ENCODE data around the gene KLHL2. TPM values are rescaled to one million over a fixed set of nuclear protein-coding genes. Genes with fewer than 3 reads are reported as not detected.
"Not testable (repeated sequence)": the region's sequence is repeated elsewhere in the genome, so short reads cannot be mapped to it uniquely, and the experiment has no call there.

The KLHL2 gene
- total RNA-seq, 4 donors from 2014 or later: 23.5 to 35.3 (median 27.2) TPM

DNA sequence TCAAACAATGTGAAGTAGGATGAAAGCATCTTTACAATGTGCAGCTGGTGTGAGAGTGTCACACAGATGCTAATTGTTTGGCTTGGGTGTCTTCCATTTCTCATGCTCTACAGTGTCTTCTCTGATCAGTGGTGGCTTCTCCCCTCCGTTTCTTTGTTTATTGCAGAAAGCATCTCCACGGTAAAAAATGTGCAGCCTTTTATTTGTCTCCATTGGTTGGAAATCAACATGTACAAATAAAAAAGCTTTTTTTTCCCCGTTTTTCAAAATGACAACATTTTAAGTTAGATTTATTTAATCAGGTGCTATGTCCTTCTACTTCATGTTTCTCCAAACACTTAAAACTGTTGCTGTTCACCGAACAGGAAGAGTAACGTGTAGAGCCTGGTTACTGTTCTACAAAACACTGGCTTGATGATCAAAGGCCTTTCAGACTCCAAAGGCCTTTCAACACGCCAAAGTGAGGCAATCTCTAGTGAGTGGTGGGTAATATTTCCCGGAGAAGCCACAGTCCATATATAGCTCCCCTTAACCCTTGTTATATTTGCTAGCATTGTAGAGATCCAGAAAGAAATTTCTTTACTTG, 48.8 kb downstream of the KLHL2 start:
- H3K27me3 ChIP-seq; H3K4me3 ChIP-seq; H3K36me3 ChIP-seq; H3K9me3 ChIP-seq; H3K27ac ChIP-seq (replicated peaks in 1 of 4); intact Hi-C loops (cut with DNase I); DNase-seq (ENCODE audit: extremely low spot score): not testable (repeated sequence)
- 43% methylated on average over 7 of the region's 7 CpGs for WGBS
- peaks cover 12 to 17% (median 14%) of the 10 kb centered on the region in 4 donors for H3K4me1 ChIP-seq

DNA sequence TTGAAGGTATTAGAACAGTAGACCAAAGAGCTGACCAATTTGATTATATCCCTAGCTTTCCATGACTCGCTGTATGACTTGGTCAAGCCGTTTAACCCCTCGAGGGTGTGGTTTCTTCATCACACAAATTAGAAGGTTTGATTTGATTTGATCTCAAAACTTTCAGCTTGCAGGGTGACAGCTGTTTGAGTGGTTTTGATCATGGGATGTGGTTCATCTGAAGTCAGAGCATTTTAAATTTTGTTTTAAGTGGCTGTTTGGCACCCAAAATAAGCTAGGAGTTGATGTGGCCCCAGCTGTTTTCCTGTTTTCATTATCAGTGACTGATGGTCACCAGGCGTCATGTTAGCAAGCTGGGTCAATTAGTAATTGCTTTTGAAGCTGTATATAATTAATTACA, 52.4 kb downstream of the KLHL2 start:
- H3K4me3 ChIP-seq; H3K27ac ChIP-seq (replicated peaks in 1 of 4); H3K9me3 ChIP-seq; intact Hi-C loops (cut with DNase I); DNase-seq (ENCODE audit: extremely low spot score); H3K36me3 ChIP-seq; H3K27me3 ChIP-seq: not testable (repeated sequence)
- WGBS: 76% methylated on average over 4 of the region's 4 CpGs
- peaks cover 12 to 17% (median 14%) of the 10 kb centered on the region in 4 donors for H3K4me1 ChIP-seq

DNA sequence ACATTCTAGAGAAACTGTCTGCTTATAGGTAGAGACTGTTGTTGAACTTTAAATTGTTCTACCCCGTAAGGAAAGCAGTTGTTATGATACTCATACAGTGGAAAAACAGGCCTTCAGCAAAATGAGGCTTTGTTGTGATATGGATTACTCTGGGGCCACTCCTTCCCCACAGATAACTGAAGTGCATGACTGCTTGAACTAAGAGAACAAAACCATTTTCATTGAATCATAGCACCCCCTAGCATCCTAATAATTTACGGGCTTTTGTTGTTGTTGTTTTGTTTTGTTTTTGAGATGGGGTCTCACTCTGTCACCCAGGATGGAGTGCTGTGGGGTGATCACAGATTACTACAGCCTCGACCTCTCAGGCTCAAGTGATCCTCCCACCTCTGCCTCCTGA, 54.9 kb downstream of the KLHL2 start:
- intact Hi-C loops (cut with DNase I); H3K9me3 ChIP-seq; DNase-seq (ENCODE audit: extremely low spot score); H3K36me3 ChIP-seq; H3K4me1 ChIP-seq; H3K27me3 ChIP-seq; H3K27ac ChIP-seq (replicated peaks in 1 of 4); H3K4me3 ChIP-seq: not testable (repeated sequence)
- 92% methylated on average over 3 of the region's 3 CpGs for WGBS

DNA sequence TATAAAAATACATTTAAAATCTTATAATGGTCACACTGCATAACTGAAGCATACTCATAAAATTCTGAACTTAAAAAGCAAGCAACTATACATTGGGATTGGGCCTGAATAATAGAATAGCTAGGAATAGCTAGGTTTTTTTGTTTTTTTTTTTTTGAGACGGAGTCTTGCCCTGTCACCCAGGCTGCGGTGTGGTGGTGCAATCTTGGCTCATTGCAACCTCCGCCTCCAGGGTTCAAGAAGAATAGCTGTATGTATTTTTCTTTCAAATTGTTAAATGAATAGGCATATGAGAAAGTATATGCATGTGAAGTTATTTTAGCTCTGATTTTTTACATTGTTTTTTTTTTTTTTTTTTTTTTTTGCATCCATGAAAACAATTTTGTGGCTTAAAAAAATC, 56.1 kb downstream of the KLHL2 start:
- H3K27me3 ChIP-seq; H3K9me3 ChIP-seq; intact Hi-C loops (cut with DNase I): not testable (repeated sequence)

DNA sequence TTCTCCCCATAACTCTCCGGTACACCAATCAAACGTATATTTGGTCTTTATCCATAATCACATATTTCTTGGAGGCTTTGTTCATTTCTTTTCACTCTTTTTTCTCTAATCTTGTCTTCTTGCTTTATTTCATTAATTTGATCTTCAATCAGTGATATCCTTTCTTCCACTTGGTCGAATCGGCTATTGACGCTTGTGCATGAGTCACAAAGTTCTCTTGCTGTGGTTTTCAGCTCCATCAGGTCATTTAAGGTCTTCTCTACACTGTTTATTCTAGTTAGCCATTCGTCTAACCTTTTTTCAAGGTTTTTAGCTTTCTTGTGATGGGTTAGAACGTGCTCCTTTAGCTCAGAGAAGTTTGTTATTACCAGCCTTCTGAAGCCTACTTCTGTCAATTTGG, 62.6 kb downstream of the KLHL2 start:
- H3K4me3 ChIP-seq; H3K36me3 ChIP-seq; H3K27me3 ChIP-seq; intact Hi-C loops (cut with DNase I); DNase-seq (ENCODE audit: extremely low spot score); H3K4me1 ChIP-seq; H3K9me3 ChIP-seq; H3K27ac ChIP-seq (replicated peaks in 1 of 4): not testable (repeated sequence)
- WGBS: 86% methylated on average over 7 of the region's 7 CpGs

More for the DNA sequence above, 56.1 kb downstream of the KLHL2 start:
- not testable (repeated sequence) for H3K4me3 ChIP-seq; DNase-seq (ENCODE audit: extremely low spot score); H3K36me3 ChIP-seq; H3K4me1 ChIP-seq; H3K27ac ChIP-seq (replicated peaks in 1 of 4)
- 94% methylated on average over 3 of the region's 3 CpGs for WGBS

DNA sequence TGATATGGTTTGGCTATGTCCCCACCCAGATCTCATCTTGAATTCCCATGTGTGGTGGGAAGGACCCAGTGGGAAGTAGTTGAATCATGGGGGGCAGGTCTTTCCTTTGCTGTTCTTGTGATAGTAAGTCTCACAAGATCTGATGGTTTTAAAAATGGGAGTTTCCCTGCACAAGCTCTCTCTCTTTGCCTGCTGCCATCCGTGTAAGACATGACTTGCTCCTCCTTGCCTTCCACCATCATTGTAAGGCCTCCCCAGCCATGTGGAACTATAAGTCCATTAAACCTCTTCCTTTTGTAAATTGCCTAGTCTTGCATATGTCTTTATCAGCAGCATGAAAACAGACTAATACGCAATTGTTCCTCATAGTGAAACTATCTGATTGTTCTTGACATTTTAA, 66.1 kb downstream of the KLHL2 start:
- H3K4me1 ChIP-seq; H3K36me3 ChIP-seq; DNase-seq (ENCODE audit: extremely low spot score); H3K27ac ChIP-seq (replicated peaks in 1 of 4); H3K9me3 ChIP-seq; H3K27me3 ChIP-seq; intact Hi-C loops (cut with DNase I); H3K4me3 ChIP-seq: not testable (repeated sequence)
- 86% methylated on average over 2 of the region's 2 CpGs for WGBS

DNA sequence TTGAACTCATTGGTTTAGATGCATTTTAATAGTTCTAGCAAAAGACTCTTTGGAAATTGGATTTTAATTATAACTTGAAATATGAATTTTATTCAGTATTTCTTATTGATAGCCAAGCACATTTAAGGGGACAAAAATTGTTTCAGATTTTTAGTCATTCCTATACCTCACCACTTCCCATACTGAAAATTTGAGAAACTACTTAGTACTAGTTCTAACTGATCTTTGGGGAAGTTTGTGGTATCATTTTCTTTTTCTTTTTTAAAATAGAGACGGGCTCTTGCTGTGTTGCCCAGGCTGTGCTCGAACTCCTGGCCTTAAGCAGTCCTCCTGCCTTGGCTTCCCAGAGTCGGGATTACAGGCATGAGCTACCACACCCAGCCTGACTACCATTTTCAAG, 68.0 kb downstream of the KLHL2 start:
- H3K27ac ChIP-seq (replicated peaks in 1 of 4); H3K9me3 ChIP-seq; intact Hi-C loops (cut with DNase I); H3K4me1 ChIP-seq; DNase-seq (ENCODE audit: extremely low spot score); H3K27me3 ChIP-seq; H3K4me3 ChIP-seq: not testable (repeated sequence)
- 94% methylated on average over 3 of the region's 3 CpGs for WGBS
- H3K36me3 ChIP-seq: peaks cover 0 to 14% (median 6%) of the 10 kb centered on the region in 4 donors

DNA sequence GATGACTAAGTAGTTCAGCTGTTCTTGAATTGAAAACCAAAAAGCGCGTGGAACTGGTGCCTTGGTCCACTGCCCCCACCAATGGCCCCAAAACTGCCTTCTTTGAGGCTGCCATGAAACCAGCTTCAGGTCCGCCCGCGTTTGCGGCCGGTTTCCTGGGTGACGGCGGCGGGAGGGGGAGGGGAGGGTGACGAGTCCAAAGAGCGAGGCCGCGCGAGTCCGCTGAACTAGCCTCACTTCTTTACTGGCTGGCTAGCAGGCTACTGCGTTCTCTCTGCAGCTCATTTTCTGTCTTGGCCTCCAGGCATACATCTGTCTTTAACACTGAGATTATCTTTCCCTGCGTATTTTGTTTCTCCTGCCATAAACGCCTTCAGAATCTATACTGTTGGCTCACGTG, 72.2 kb downstream of the KLHL2 start:
- 97% methylated on average over 20 of the region's 20 CpGs for WGBS

DNA sequence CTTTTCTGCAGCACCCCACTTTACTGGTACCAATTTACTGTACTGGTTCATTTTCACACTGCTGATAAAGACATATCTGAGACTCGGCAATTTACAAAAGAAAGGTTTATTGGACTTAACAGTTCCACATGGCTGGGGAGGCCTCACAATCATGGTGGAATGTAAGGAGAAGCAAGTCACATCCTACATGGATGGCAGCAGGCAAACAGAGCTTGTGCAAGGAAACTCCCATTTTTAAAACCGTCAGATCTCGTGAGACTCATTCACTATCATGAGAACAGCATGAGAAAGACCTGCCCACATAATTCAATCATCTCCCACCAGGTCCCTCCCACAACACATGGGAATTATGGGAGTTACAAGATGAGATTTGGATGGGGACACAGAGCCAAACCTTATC, 77.3 kb downstream of the KLHL2 start:
- H3K27ac ChIP-seq (replicated peaks in 1 of 4); H3K9me3 ChIP-seq; DNase-seq (ENCODE audit: extremely low spot score); H3K36me3 ChIP-seq; intact Hi-C loops (cut with DNase I); H3K4me3 ChIP-seq; H3K27me3 ChIP-seq: not testable (repeated sequence)
- WGBS: 95% methylated on average over 3 of the region's 3 CpGs
- peaks cover 0 to 11% (median 2%) of the 10 kb centered on the region in 4 donors for H3K4me1 ChIP-seq

More for the DNA sequence above, 72.2 kb downstream of the KLHL2 start:
- H3K4me1 ChIP-seq; H3K9me3 ChIP-seq; intact Hi-C loops (cut with DNase I); H3K27ac ChIP-seq (replicated peaks in 1 of 4); H3K27me3 ChIP-seq; DNase-seq (ENCODE audit: extremely low spot score); H3K4me3 ChIP-seq: not testable (repeated sequence)
- peaks cover 0 to 23% (median 4%) of the 10 kb centered on the region in 4 donors for H3K36me3 ChIP-seq

DNA sequence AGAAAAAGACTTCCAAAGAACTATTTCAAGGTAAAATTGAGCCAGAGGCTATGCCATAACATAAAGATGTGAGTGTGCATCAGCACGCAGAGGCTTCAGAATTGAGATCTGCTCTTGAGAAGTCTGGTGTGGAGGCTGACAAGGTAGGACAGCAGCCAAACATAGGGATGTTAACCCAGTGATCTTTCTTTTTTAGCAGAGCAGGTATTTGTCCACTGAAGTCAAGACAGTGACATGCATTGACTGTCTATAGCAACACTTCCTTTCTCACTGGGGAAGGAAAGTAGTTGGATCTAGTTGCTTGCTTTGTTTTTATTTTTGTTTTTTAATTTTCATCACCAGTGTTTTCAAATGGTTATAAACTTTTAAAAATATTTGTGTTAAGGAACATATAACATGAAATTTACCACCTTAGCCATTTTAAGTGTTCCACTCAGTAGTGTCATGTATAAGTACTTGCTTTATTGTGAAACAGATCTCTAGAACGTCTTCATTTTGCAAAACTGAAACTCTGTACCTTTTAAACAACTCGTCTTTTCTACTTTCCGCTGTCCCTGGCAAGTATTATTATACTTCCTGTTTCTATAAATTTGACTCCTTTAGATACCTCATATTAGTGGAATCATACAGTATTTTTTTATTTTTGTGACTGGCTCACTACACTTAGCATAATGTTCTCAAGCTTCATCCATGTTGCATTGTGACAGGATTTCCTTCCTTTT, 79.4 kb downstream of the KLHL2 start:
- H3K36me3 ChIP-seq; H3K9me3 ChIP-seq; DNase-seq (ENCODE audit: extremely low spot score); H3K27me3 ChIP-seq; intact Hi-C loops (cut with DNase I); H3K27ac ChIP-seq (replicated peaks in 1 of 4); H3K4me3 ChIP-seq: not testable (repeated sequence)
- H3K4me1 ChIP-seq: peaks cover 0 to 11% (median 2%) of the 10 kb centered on the region in 4 donors
- 79% methylated on average over 4 of the region's 4 CpGs for WGBS
